ENCODE measurements around the gene DYRK1A.
A peak's percentile ranks its signal among the peaks of the same experiment; 100 is the strongest.

The DYRK1A gene

GRCh38 chr21:37338671-37339551 lies 27.7 kb upstream of the DYRK1A start (continued):
- no peak; the same call in 1 of the 2 replicates for TF ChIP-seq ZNF280D (tag by site-specific recombination; IDR thresholded peaks at IDR 0.05)
- TF ChIP-seq ZNF221 (tag by site-specific recombination; IDR thresholded peaks at IDR 0.05; ENCODE audit: borderline replicate concordance), result no peak
- TF ChIP-seq KLF1 (tag by site-specific recombination; IDR thresholded peaks at IDR 0.05), result no peak
- TF ChIP-seq ZNF785 (tag by site-specific recombination; IDR thresholded peaks at IDR 0.05), result no peak
- no peak for TF ChIP-seq ZNF501 (tag by site-specific recombination; IDR thresholded peaks at IDR 0.05)
- no peak for TF ChIP-seq ZNF776 (tag by site-specific recombination; IDR thresholded peaks at IDR 0.05; ENCODE audit: borderline replicate concordance)
- TF ChIP-seq ZNF792 (tag by site-specific recombination; IDR thresholded peaks at IDR 0.05), result no peak
- TF ChIP-seq INSM2 (tag by site-specific recombination; IDR thresholded peaks at IDR 0.05), result 0 out of 2 replicates have a peak, but pooled peaks have one; percentile 48
- TF ChIP-seq ZNF311 (tag by site-specific recombination; IDR thresholded peaks at IDR 0.05; ENCODE audit: borderline replicate concordance), result no peak
- TF ChIP-seq CTCF (tag by site-specific recombination; IDR thresholded peaks at IDR 0.05), result no peak
- 0 out of 2 replicates have a peak, but pooled peaks have one; percentile 3 for TF ChIP-seq ZBTB44 (tag by site-specific recombination; IDR thresholded peaks at IDR 0.05)
- TF ChIP-seq ZNF350 (tag by site-specific recombination; IDR thresholded peaks at IDR 0.05), result no peak
- TF ChIP-seq ZNF37A (tag by site-specific recombination; IDR thresholded peaks at IDR 0.05), result no peak
- TF ChIP-seq ZNF362 (tag by site-specific recombination; IDR thresholded peaks at IDR 0.05), result peak; percentile 63
- TF ChIP-seq ZBTB20 (tag by site-specific recombination; IDR thresholded peaks at IDR 0.05), result peak; percentile 69
- TF ChIP-seq ZNF26 (tag by site-specific recombination; IDR thresholded peaks at IDR 0.05), result no peak
- TF ChIP-seq ZNF302 (tag by site-specific recombination; IDR thresholded peaks at IDR 0.05; ENCODE audit: low read depth), result no peak
- TF ChIP-seq ZNF837 (tag by site-specific recombination; IDR thresholded peaks at IDR 0.05), result no peak
- TF ChIP-seq ZNF639 (tag by site-specific recombination; IDR thresholded peaks at IDR 0.05), result peak; percentile 82
- TF ChIP-seq GLIS2 (tag by site-specific recombination; IDR thresholded peaks at IDR 0.05), result peak; percentile 61; the same call in 1 of the 2 replicates
- TF ChIP-seq ZNF664 (tag by site-specific recombination; IDR thresholded peaks at IDR 0.05), result 0 out of 2 replicates have a peak, but pooled peaks have one; percentile 6
- TF ChIP-seq IKZF3 (tag by site-specific recombination; IDR thresholded peaks at IDR 0.05), result peak; percentile 81; the same call in 1 of the 2 replicates
- TF ChIP-seq ZNF549 (tag by site-specific recombination; IDR thresholded peaks at IDR 0.05), result no peak
- peak; percentile 95 for TF ChIP-seq ZNF629 (tag by site-specific recombination; IDR thresholded peaks at IDR 0.05)
- TF ChIP-seq ZNF585B (tag by site-specific recombination; IDR thresholded peaks at IDR 0.05), result no peak
- TF ChIP-seq ZNF16 (tag by site-specific recombination; IDR thresholded peaks at IDR 0.05; ENCODE audit: low read depth), result no peak
- TF ChIP-seq ZNF596 (tag by site-specific recombination; IDR thresholded peaks at IDR 0.05), result no peak

All from HEK293 (cell line).